GM18867 (cell line): ENCODE measurements around the gene EVC2.

Experiments used
- ATAC-seq: cut with Tn5 transposase; IDR thresholded peaks from one replicate; pipeline ENCODE4 v1.9.1; 2021; ENCODE audit warnings: mild to moderate bottlenecking, moderate library complexity; ENCODE audit not compliant: unreplicated experiment

Gene EVC2

GRCh38 chr4:5708449-5709206 is at the start of gene EVC2:
EVC2 (minus strand) TSS chr4:5708559; CDS start chr4:5708513, 46 bp downstream.
- peak; percentile 37 for ATAC-seq

GRCh38 chr4:5757954-5758353 is 49.6 kb upstream of the EVC2 start:
- no peak for ATAC-seq

GRCh38 chr4:5757536-5757935 is 49.2 kb upstream of the EVC2 start:
- ATAC-seq: no peak

- ATAC-seq: no peak
Observed at GRCh38 chr4:5757091-5757490, 48.7 kb upstream of the EVC2 start.

GRCh38 chr4:5756271-5756670 is 47.9 kb upstream of the EVC2 start:
- no peak for ATAC-seq

GRCh38 chr4:5755679-5756078 is 47.3 kb upstream of the EVC2 start:
- no peak for ATAC-seq

GRCh38 chr4:5755161-5755560 is 46.8 kb upstream of the EVC2 start:
- no peak for ATAC-seq

GRCh38 chr4:5754529-5754881 is 46.1 kb upstream of the EVC2 start:
- no peak for ATAC-seq

GRCh38 chr4:5753766-5754528 is 45.6 kb upstream of the EVC2 start:
- ATAC-seq: peak; percentile 65

- peak; percentile 14 for ATAC-seq
Observed at GRCh38 chr4:5753366-5753765, 45.0 kb upstream of the EVC2 start.

- no peak for ATAC-seq
Observed at GRCh38 chr4:5752376-5753184, 44.2 kb upstream of the EVC2 start.

GRCh38 chr4:5751666-5752375 is 43.5 kb upstream of the EVC2 start:
- ATAC-seq: no peak

GRCh38 chr4:5750946-5751665 is 42.7 kb upstream of the EVC2 start:
- no peak for ATAC-seq

- no peak for ATAC-seq
Observed at GRCh38 chr4:5750052-5750945, 41.9 kb upstream of the EVC2 start.

- no peak for ATAC-seq
Observed at GRCh38 chr4:5749568-5749967, 41.2 kb upstream of the EVC2 start.

GRCh38 chr4:5747738-5748375 is 39.5 kb upstream of the EVC2 start:
- no peak for ATAC-seq

GRCh38 chr4:5746829-5747737 is 38.7 kb upstream of the EVC2 start:
- ATAC-seq: no peak

- no peak for ATAC-seq
Observed at GRCh38 chr4:5746250-5746649, 37.9 kb upstream of the EVC2 start.
